Adrenal gland (tissue), 12 donors: Measurements from ENCODE around the gene CIB4. TPM values are rescaled to one million over a fixed set of nuclear protein-coding genes. Genes with fewer than 3 reads are reported as not detected.

ENCODE experiments used
- DNase-seq, 7 donors: peaks; one replicate each; pipeline ENCODE4 v3.0.0-alpha.2; 2019 to 2020
- H3K27ac ChIP-seq, 5 donors: fragments of 200-600 bp; sonication (generic) in 4 of 5; 1 replicate in 3 of 5; 2 replicates in 2 of 5; pipeline versions ENCODE4 v1.5.1 to v1.8.0; 2016 to 2020; ENCODE audit warnings: mild to moderate bottlenecking in 1 of 5
- H3K27me3 ChIP-seq: fragments of 200-600 bp; 2 replicates; pipeline ENCODE4 v1.8.0; 2021
- H3K36me3 ChIP-seq, 2 donors: fragments of 200-600 bp; replicated peaks in 1 of 2; 1 replicate in 1 of 2; 2 replicates in 1 of 2; pipeline versions ENCODE4 v1.5.1 to v1.8.0; 2018 to 2022
- H3K4me1 ChIP-seq, 2 donors: fragments of 200-600 bp; replicated peaks in 1 of 2; 1 replicate in 1 of 2; 2 replicates in 1 of 2; pipeline versions ENCODE4 v1.5.1 to v1.8.0; 2018 to 2021
- H3K4me3 ChIP-seq, 4 donors: fragments of 200-600 bp; sonication (generic) in 3 of 4; one replicate each; pipeline ENCODE4 v1.5.1; 2016 to 2018
- H3K9me3 ChIP-seq, 3 donors: fragments of 200-600 bp; sonication (generic) in 1 of 3; replicated peaks in 1 of 3; 1 replicate in 2 of 3; 2 replicates in 1 of 3; pipeline versions ENCODE4 v1.5.1 to v1.8.0; 2016 to 2021
- POLR2A ChIP-seq, 2 donors: fragments of 450-650 bp; IDR thresholded peaks; one replicate each; pipeline ENCODE4 v1.6.1; 2017; ENCODE audit warnings: antibody characterized with exemption in 2 of 2, mild to moderate bottlenecking in 2 of 2, moderate library complexity in 1 of 2
- WGBS, 4 donors: extraction: QIAGEN DNeasy Blood & Tissue Kit in 2 of 4; methylation state at CpG; one replicate each; pipeline versions ENCODE4 v1.1.5 to v1.1.7; 2013 to 2017; 5-methylcytosine and 5-hydroxymethylcytosine counted together
- intact Hi-C, 2 donors: fragments of 100-400 bp; cut with DNase I; formaldehyde crosslinking; loops; one replicate each; pipeline versions ENCODE4 v1.14.1 to v1.15.0; 2022 to 2023
- polyA plus RNA-seq, 3 donors: library from polyadenylated mRNA; stranded (reverse); fragments of 200-250 nt in 2 of 3; fragments of 350-450 nt in 1 of 3; fragmentation: Illumina TruSeq in 1 of 3; extraction: RNeasy Lipid Tissue Mini Kit (QIAGEN cat#74804) in 1 of 3; gene quantifications; one replicate each; pipeline ENCODE4 v1.2.3, GENCODE V29; 2013 to 2014
- total RNA-seq, 9 donors: library from RNA; depleted of rRNA in 4 of 9; stranded (reverse); fragments of >200 nt in 4 of 9; fragments of 120-200 nt in 1 of 9; fragmentation: NEBNext Ultra II Directional in 1 of 9; extraction: Animal tissue kit (Norgen Biotek cat#: 25700) in 1 of 9; gene quantifications; one replicate each; pipeline versions ENCODE4 v1.1.0 to v1.2.4, GENCODE V29; 2013 to 2023
- TF ChIP-seq, protein P1 (sequence below), 6 experiments: fragments of 450-650 bp in 4 of 6; fragments of 200-600 bp in 2 of 6; sonication (generic) in 1 of 6; IDR thresholded peaks; 1 replicate in 5 of 6; 2 replicates in 1 of 6; pipeline versions ENCODE4 v1.5.1 to v1.8.0; 2016 to 2021; ENCODE audit warnings: antibody characterized with exemption in 6 of 6, mild to moderate bottlenecking in 2 of 6, moderate library complexity in 1 of 6
- donor health status: healthy with polysubstance abuse.
- donor health status: Bipolar disorder and iron deficiency.
- donor health status: DM: yes; HTN: yes; CAD: no.
- donor health status: DM: no; HTN: no; CAD: no.
- donor health status: DM: no; HTN: no; CAD: no.
- donor health status: DM: yes; HTN: yes; CAD: no.

Gene CIB4
- total and polyA plus RNA-seq, 12 donors, result 2.2 to 10.1 (median 3.5) TPM; not detected in 2

DNA sequence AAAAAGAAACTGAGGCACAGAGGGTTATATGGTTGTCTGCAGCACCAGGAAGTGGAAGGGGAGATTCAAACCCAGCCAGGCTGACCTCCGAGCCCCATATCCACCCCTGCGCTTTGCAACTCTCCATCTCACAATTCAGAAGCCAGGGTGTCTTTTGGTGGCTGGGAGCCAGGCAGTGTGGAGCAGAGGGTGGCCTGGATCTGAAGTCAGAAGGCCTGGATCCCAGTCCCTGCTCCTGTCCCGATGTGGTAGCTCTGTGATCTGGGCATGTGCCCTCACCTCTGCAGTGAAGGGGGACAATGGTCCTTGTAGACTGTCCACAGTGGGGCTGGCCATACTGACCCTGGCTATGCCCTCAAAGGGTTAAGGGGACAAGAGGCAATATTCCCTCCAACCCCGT is 57.0 kb downstream of the CIB4 start:
- DNase-seq, result no peak
- H3K27me3 ChIP-seq, result no peaks in the 10 kb centered on the region

DNA sequence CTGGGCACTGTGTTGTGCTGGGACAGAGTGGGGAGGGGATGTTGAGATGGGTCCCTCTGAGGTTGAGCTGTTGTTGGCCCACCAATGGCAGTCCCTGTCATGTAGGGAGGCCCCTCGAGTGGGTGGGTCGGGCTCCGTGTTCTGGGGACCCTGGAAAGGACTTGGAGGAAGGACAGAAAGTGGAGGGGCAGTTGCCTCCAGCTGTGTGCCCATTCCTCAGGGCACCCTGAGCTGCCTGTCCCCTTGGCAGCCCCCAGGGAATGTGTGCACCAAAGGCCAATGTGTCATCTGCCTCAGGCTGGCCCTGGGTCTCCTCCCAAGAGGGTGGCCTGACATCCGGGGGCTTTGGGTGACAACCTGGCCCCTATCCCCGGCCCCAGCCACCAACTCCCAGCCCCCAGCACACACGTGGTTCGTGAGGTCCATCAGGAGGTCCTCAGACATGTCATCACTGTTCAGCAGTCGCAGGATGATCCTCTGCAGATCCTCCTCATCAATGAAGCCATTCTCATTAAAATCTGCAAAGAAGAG is 57.7 kb downstream of the CIB4 start:
- Histone ChIP-seq H3K27ac (no peak overlapping the region), H3K36me3 (no peaks in the 10 kb centered on the region), H3K27me3 (no peaks in the 10 kb centered on the region), H3K4me1 (no peaks in the 10 kb centered on the region), H3K9me3 (no peaks in the 10 kb centered on the region), H3K4me3 (no peak overlapping the region)
- TF ChIP-seq, protein P1, sequence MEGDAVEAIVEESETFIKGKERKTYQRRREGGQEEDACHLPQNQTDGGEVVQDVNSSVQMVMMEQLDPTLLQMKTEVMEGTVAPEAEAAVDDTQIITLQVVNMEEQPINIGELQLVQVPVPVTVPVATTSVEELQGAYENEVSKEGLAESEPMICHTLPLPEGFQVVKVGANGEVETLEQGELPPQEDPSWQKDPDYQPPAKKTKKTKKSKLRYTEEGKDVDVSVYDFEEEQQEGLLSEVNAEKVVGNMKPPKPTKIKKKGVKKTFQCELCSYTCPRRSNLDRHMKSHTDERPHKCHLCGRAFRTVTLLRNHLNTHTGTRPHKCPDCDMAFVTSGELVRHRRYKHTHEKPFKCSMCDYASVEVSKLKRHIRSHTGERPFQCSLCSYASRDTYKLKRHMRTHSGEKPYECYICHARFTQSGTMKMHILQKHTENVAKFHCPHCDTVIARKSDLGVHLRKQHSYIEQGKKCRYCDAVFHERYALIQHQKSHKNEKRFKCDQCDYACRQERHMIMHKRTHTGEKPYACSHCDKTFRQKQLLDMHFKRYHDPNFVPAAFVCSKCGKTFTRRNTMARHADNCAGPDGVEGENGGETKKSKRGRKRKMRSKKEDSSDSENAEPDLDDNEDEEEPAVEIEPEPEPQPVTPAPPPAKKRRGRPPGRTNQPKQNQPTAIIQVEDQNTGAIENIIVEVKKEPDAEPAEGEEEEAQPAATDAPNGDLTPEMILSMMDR (IDR thresholded peaks at IDR 0.05), result no peak
- no peak for TF ChIP-seq POLR2A (IDR thresholded peaks at IDR 0.05)
- intact Hi-C loops, result no loop called here
- DNase-seq, result no peak
- WGBS, 4 donors, result 80 to 94% (median 87%) methylated on average over 3 to 8 of the region's 8 CpGs

More for the DNA sequence above, 57.0 kb downstream of the CIB4 start:
- no peak overlapping the region for H3K27ac ChIP-seq
- H3K4me3 ChIP-seq, result no peak overlapping the region
- WGBS, 4 donors, result 73 to 82% (median 77%) methylated on average over 3 to 4 of the region's 4 CpGs
- H3K9me3 ChIP-seq, result no peaks in the 10 kb centered on the region
- H3K36me3 ChIP-seq, result no peaks in the 10 kb centered on the region
- intact Hi-C loops, result no loop called here
- H3K4me1 ChIP-seq, result no peaks in the 10 kb centered on the region
- no peak for TF ChIP-seq POLR2A (IDR thresholded peaks at IDR 0.05)
- TF ChIP-seq, protein P1 (IDR thresholded peaks at IDR 0.05), result no peak

DNA sequence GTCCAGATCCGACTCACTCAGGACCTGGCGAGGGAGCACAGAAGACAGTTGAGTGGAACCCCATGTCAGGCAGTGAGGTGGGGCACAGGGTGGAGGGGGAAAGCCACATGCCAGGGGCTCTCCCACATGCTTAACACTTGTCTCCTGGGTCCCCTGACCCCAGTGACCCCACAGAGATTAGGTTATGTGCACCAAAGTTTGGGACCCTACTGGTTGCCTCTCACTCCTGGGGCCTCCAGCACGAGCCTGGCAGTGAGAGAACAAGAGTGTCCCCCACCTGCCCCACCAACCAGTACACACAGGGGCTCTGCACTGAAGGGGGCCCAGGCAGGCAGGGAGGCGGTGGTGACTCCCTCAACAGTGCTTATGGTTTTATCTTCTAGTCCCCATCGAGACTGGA is 58.3 kb downstream of the CIB4 start:
- H3K27ac ChIP-seq, result no peak overlapping the region
- no peak for TF ChIP-seq POLR2A (IDR thresholded peaks at IDR 0.05)
- TF ChIP-seq, protein P1 (IDR thresholded peaks at IDR 0.05), result no peak
- no peaks in the 10 kb centered on the region for H3K36me3 ChIP-seq
- DNase-seq, result no peak
- no peaks in the 10 kb centered on the region for H3K9me3 ChIP-seq
- WGBS, 4 donors, result 90 to 100% (median 92%) methylated on average over 4 to 5 of the region's 5 CpGs
- H3K4me1 ChIP-seq, result no peaks in the 10 kb centered on the region
- no peak overlapping the region for H3K4me3 ChIP-seq
- intact Hi-C loops, result no loop called here
- no peaks in the 10 kb centered on the region for H3K27me3 ChIP-seq

DNA sequence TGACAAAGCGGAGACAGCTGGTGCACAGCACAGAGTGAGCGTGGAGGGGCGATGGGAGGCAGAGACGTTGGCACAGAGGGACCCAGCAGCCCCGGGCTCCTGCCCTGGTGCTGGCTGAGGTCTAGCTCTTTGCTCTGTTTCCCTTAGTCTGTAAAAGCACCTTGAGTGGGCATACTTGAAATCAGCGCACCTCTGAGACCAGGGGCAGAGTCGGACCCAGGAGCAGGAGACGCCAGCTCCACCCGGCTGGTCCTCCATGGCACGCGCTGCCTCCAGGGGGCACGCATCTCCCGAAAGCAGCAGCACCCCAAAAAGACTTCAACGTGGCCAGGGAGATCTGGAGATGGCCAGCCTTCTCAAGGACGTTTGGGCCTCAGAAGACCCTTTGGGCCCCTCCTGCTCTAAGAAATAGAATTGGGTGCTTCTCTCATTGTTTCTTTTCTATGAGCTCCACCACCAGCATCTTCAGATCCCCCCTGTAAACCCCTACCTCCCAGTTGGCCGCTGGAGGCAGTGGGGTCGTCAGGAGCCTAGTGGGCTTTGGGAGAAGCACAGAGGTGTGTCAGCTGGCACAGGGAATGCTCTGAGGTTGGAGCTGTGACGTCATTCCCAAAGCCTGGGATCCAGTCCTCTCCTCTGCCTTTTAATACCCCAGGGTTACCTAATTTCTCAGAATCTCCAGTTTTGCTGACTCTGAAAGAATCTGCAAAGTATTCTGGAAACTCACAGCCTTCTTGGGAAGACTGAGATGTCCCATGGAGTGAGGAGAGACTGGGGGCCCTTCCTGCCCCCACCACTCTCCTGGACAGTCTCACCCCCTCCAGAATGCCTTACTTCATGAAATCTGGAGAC is 58.9 kb downstream of the CIB4 start:
- no peaks in the 10 kb centered on the region for H3K36me3 ChIP-seq
- H3K9me3 ChIP-seq, result no peaks in the 10 kb centered on the region
- no peaks in the 10 kb centered on the region for H3K27me3 ChIP-seq
- no peak overlapping the region for H3K27ac ChIP-seq
- H3K4me3 ChIP-seq, result no peak overlapping the region
- no peaks in the 10 kb centered on the region for H3K4me1 ChIP-seq
- 82 to 88% (median 86%) methylated on average over 11 to 18 of the region's 18 CpGs for WGBS, 4 donors
- no peak for TF ChIP-seq POLR2A (IDR thresholded peaks at IDR 0.05)
- TF ChIP-seq, protein P1 (IDR thresholded peaks at IDR 0.05), result no peak
- DNase-seq, result no peak
- intact Hi-C loops, result no loop called here
